Activated T-cell treated with anti-CD3 and anti-CD28 coated beads for 24 hours (primary cell): ENCODE results near the gene OR13C3.
"Not testable (repeated sequence)": the region's sequence is repeated elsewhere in the genome, so short reads cannot be mapped to it uniquely, and the experiment has no call there.

ENCODE experiments used
- DNase-seq: peaks from one replicate; pipeline ENCODE4 v3.0.0-alpha.2; 2020; ENCODE audit warnings: low read depth

OR13C3 gene

GRCh38 chr9:104536756-104537155 lies at the start of gene OR13C3:
Gene OR13C3, minus strand, starts transcription at chr9:104536856. Its CDS starts 133 bp downstream, at chr9:104536723.
- DNase-seq = no peak

DNA sequence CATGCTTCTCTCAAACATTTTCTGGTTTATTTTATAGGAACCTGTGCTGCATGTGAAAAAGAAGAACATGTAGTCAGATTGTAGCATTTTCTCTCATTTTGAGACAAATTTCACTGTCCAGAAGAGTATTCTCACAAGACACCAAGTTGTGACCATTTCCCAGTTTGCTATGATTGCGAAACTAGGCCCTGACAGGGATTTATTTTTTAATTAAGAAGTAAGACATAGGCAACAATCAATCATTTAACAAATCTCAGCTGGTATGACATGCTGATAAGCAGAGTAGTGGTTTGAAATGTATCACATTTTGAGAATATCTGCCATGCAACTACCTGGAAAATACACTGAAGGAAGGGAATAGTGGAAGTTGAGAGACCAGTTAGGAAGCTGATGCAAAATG lies 43.9 kb upstream of the OR13C3 start:
- DNase-seq = no peak

- no peak for DNase-seq
Measured at GRCh38 chr9:104577263-104577662, 40.6 kb upstream of the OR13C3 start.

GRCh38 chr9:104575456-104575855 lies 38.8 kb upstream of the OR13C3 start:
- no peak for DNase-seq

- no peak for DNase-seq
Measured at GRCh38 chr9:104572612-104573011, 36.0 kb upstream of the OR13C3 start.

GRCh38 chr9:104568868-104569267 lies 32.2 kb upstream of the OR13C3 start, which contains the start of gene OR13C8:
Gene OR13C8, plus strand, starts transcription at chr9:104569168. Its CDS starts 0 bp downstream, at chr9:104569168.
- DNase-seq = no peak

GRCh38 chr9:104564358-104564757 lies 27.7 kb upstream of the OR13C3 start:
- no peak for DNase-seq

DNA sequence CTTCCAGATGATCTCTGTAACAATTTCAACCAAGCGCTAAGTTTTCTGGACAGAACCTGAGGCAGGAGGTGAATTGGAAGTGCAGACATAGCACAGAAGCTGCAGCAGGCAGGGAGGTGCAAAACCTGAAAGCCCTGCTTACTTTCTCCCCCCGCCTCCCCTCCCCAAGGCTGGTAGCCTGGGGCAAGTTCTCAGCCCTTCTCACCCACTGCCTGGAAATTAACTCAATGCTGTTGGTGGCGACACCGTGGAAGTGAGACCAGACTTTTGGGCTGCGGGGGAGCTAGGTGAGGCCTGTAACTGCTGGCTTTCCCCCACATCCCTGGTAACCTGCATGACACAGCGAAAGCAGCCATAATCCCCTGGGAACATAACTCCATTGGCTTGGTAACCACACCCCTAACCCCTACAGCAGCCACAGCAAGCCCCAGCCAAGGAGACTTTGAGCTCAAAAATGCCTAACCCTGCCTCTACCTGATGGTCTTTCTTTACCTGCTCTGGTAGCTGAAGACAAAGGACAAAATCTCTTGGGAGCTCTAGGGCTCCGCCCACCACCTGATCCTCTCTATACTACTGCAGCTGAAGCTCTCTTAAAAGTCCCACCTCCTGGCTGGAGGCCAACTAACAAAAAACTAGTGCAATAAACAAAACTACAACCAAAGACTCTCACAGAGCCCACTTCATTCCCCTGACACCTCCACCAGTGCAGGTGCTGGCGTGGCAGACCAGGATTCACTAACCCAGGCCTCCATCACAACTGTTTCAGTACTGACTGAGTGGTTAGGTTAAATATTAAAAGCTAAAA lies 20.4 kb upstream of the OR13C3 start:
- DNase-seq = no peak

GRCh38 chr9:104555521-104555920 lies 18.9 kb upstream of the OR13C3 start:
- DNase-seq = no peak

DNA sequence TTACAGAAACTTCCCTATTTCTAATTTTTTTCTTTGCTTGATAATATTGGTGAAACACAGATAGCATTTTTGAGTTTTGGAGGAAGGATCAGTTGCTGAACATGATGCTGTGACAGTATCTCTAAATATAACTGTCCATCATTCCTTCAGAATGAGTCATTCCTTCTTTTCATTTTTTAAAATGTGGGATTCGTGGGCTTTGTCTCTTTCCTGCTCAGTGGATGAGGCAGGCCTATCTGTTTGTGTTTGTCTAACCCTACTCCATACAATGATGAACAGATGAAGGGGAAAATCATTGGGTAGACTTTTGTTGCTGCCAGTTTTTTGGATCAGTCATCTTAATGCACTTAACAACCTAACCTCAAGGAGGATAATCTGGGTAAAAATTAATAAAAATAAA lies 16.6 kb upstream of the OR13C3 start:
- DNase-seq = no peak

DNA sequence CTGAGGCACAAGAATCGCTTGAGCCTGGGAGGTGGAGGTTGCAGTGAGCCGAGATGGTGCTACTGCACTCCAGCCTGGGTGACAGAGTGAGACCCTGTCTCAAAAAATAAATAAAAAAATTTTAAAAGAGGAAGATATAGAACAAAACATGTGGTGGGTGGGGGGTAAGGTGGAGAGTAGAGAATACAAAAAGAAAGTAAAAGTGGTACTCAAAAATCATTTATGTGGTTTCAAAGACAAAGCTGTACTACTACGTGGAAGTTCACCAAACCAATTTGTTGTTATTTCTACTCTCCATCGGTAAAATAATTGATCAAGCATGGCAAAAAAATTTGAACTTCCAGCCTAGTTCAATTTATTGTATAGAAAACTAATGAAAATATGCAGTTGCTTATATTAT lies 8.0 kb upstream of the OR13C3 start:
- no peak for DNase-seq

- DNase-seq = no peak
Measured at GRCh38 chr9:104539275-104539674, 2.6 kb upstream of the OR13C3 start.

GRCh38 chr9:104527109-104527508 lies 9.5 kb downstream of the OR13C3 start, which contains the start of gene OR13C4:
Gene OR13C4, minus strand, starts transcription at chr9:104527209. Its CDS starts 0 bp downstream, at chr9:104527209.
- no peak for DNase-seq

- DNase-seq = not testable (repeated sequence)
Measured at GRCh38 chr9:104520241-104520640, 16.4 kb downstream of the OR13C3 start.

- DNase-seq = no peak
Measured at GRCh38 chr9:104514901-104515300, 21.8 kb downstream of the OR13C3 start.

GRCh38 chr9:104506565-104506964 lies 30.1 kb downstream of the OR13C3 start:
- no peak for DNase-seq

- no peak for DNase-seq
Measured at GRCh38 chr9:104503963-104504362, 32.7 kb downstream of the OR13C3 start, which contains the start of gene OR13F1. Gene OR13F1, plus strand, starts transcription at chr9:104504263. Its CDS starts 0 bp downstream, at chr9:104504263.

GRCh38 chr9:104503440-104503839 lies 33.2 kb downstream of the OR13C3 start:
- DNase-seq = no peak

DNA sequence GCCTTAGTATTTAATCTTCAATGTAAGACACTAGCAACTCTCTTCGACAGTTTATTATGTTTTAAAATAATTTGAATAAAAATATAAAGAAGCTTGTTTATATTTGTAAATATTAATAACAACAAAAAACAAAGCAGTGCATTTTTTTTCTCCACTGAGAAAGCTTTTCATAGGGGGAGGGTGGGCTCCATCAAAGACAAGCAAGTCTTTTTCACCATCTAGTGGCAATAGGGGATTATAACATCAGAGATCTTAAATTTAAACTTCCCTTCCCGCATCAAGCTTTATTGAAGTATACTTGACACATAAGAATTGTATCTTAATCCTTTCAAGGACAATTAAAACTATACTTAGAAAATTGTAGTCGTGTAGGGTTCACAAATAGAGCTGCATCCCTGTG lies 41.8 kb downstream of the OR13C3 start:
- DNase-seq = no peak
